ENCODE measurements around the gene CDK5RAP3. TPM values are rescaled to one million over a fixed set of nuclear protein-coding genes. Genes with fewer than 3 reads are reported as not detected.

The CDK5RAP3 gene
- polyA plus RNA-seq, 1 donor from 2014 or later, result 343 TPM

DNA sequence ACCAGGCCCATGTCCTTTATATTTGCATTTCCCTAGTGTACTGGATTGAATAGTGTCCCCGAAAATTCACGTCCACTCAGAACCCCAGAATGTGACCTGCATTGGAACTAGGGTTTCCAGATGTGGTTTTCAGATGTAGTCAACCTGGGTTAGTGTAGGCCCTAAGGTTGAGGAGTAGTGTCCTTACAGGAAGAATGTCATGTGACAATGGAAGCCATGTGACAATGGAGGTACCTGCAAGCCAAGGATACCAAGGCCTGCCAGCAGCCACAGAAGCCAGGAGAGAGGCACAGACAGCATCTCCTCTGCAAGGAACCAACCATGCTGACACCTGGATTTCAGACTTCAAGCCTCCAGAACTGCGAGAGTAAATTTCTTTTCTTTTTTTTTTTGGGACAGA lies 8.0 kb upstream of the CDK5RAP3 start:
- H3K27me3 ChIP-seq (ENCODE audit: insufficient read depth, low read depth, low read length), result no peaks in the 10 kb centered on the region
- H3K9me2 ChIP-seq (ENCODE audit: insufficient read depth, low read length), result no peaks in the 10 kb centered on the region
- H3K4me2 ChIP-seq (ENCODE audit: low read length), result no peak overlapping the region
- no peaks in the 10 kb centered on the region for H3F3A ChIP-seq (ENCODE audit: insufficient read depth, low read length, poor library complexity, severe bottlenecking)
- H2AFZ ChIP-seq (ENCODE audit: low read depth, low read length), result no peak overlapping the region
- no peaks in the 10 kb centered on the region for H4K20me1 ChIP-seq (ENCODE audit: insufficient read depth)
- TF ChIP-seq, protein P1, sequence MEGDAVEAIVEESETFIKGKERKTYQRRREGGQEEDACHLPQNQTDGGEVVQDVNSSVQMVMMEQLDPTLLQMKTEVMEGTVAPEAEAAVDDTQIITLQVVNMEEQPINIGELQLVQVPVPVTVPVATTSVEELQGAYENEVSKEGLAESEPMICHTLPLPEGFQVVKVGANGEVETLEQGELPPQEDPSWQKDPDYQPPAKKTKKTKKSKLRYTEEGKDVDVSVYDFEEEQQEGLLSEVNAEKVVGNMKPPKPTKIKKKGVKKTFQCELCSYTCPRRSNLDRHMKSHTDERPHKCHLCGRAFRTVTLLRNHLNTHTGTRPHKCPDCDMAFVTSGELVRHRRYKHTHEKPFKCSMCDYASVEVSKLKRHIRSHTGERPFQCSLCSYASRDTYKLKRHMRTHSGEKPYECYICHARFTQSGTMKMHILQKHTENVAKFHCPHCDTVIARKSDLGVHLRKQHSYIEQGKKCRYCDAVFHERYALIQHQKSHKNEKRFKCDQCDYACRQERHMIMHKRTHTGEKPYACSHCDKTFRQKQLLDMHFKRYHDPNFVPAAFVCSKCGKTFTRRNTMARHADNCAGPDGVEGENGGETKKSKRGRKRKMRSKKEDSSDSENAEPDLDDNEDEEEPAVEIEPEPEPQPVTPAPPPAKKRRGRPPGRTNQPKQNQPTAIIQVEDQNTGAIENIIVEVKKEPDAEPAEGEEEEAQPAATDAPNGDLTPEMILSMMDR (IDR thresholded peaks at IDR 0.05; ENCODE audit: poor library complexity, severe bottlenecking), result no peak
- no peak for TF ChIP-seq MXI1 (conservative IDR thresholded peaks at IDR 0.05; ENCODE audit: poor library complexity, severe bottlenecking)
- no peak for TF ChIP-seq POLR2AphosphoS5 (IDR thresholded peaks at IDR 0.05)
- TF ChIP-seq RAD21 (conservative IDR thresholded peaks at IDR 0.05), result no peak
- TF ChIP-seq TAF1 (IDR thresholded peaks at IDR 0.05; ENCODE audit: low read depth), result no peak
- TF ChIP-seq, protein P2, sequence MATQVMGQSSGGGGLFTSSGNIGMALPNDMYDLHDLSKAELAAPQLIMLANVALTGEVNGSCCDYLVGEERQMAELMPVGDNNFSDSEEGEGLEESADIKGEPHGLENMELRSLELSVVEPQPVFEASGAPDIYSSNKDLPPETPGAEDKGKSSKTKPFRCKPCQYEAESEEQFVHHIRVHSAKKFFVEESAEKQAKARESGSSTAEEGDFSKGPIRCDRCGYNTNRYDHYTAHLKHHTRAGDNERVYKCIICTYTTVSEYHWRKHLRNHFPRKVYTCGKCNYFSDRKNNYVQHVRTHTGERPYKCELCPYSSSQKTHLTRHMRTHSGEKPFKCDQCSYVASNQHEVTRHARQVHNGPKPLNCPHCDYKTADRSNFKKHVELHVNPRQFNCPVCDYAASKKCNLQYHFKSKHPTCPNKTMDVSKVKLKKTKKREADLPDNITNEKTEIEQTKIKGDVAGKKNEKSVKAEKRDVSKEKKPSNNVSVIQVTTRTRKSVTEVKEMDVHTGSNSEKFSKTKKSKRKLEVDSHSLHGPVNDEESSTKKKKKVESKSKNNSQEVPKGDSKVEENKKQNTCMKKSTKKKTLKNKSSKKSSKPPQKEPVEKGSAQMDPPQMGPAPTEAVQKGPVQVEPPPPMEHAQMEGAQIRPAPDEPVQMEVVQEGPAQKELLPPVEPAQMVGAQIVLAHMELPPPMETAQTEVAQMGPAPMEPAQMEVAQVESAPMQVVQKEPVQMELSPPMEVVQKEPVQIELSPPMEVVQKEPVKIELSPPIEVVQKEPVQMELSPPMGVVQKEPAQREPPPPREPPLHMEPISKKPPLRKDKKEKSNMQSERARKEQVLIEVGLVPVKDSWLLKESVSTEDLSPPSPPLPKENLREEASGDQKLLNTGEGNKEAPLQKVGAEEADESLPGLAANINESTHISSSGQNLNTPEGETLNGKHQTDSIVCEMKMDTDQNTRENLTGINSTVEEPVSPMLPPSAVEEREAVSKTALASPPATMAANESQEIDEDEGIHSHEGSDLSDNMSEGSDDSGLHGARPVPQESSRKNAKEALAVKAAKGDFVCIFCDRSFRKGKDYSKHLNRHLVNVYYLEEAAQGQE (IDR thresholded peaks at IDR 0.05; ENCODE audit: borderline replicate concordance), result no peak
- TF ChIP-seq SMC3 (conservative IDR thresholded peaks at IDR 0.05; ENCODE audit: poor library complexity), result no peak
- TF ChIP-seq EP300 (conservative IDR thresholded peaks at IDR 0.05; ENCODE audit: poor library complexity, severe bottlenecking), result no peak
- no peak for TF ChIP-seq EZH2 (IDR thresholded peaks at IDR 0.05; ENCODE audit: borderline replicate concordance, insufficient read depth, low read length, poor library complexity, severe bottlenecking)
- no peaks in the 10 kb centered on the region for H3K9me3 ChIP-seq (ENCODE audit: low read length)
- no peaks in the 10 kb centered on the region for H3K36me3 ChIP-seq (ENCODE audit: insufficient read depth, low read length)
- no peak overlapping the region for H3K27ac ChIP-seq (ENCODE audit: low read length)
- H3K9ac ChIP-seq (ENCODE audit: low read length), result no peak overlapping the region
- no peaks in the 10 kb centered on the region for H3K79me2 ChIP-seq (replicated peaks; ENCODE audit: insufficient read depth, low read length)
- H3K4me3 ChIP-seq (ENCODE audit: low read length), result no peak overlapping the region

DNA sequence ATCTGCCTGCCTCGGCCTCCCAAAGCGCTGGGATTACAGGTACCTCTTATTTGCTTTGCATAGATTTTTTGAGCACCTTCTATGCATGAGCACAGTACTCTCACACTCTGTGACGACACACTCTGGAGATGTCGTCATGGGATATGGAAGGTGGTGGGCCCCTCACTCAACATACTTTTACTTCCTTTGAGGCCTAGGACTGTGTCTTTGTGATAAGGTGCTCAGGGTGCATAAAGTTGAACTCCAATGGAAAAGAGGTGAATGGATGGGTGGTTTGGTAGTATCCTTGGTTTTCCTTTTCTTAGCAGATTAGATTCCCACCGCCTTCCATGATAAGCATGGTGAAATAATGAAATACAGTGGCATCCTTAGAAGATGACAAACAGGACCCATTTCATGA lies 6.1 kb upstream of the CDK5RAP3 start:
- TF ChIP-seq, protein P1 (IDR thresholded peaks at IDR 0.05; ENCODE audit: poor library complexity, severe bottlenecking), result no peak
- TF ChIP-seq MXI1 (conservative IDR thresholded peaks at IDR 0.05; ENCODE audit: poor library complexity, severe bottlenecking) (no peak), RAD21 (conservative IDR thresholded peaks at IDR 0.05) (no peak), SMC3 (conservative IDR thresholded peaks at IDR 0.05; ENCODE audit: poor library complexity) (no peak), EP300 (conservative IDR thresholded peaks at IDR 0.05; ENCODE audit: poor library complexity, severe bottlenecking) (no peak), POLR2AphosphoS5 (IDR thresholded peaks at IDR 0.05) (no peak), EZH2 (IDR thresholded peaks at IDR 0.05; ENCODE audit: borderline replicate concordance, insufficient read depth, low read length, poor library complexity, severe bottlenecking) (no peak), TAF1 (IDR thresholded peaks at IDR 0.05; ENCODE audit: low read depth) (no peak)
- TF ChIP-seq, protein P2 (IDR thresholded peaks at IDR 0.05; ENCODE audit: borderline replicate concordance), result no peak

More for the DNA sequence above, 6.1 kb upstream of the CDK5RAP3 start:
- Histone ChIP-seq H3K27me3 (ENCODE audit: insufficient read depth, low read depth, low read length) (no peaks in the 10 kb centered on the region), H3K9ac (ENCODE audit: low read length) (no peak overlapping the region), H3K9me2 (ENCODE audit: insufficient read depth, low read length) (no peaks in the 10 kb centered on the region), H3F3A (ENCODE audit: insufficient read depth, low read length, poor library complexity, severe bottlenecking) (no peaks in the 10 kb centered on the region), H3K36me3 (ENCODE audit: insufficient read depth, low read length) (no peaks in the 10 kb centered on the region), H3K9me3 (ENCODE audit: low read length) (no peaks in the 10 kb centered on the region), H3K79me2 (replicated peaks; ENCODE audit: insufficient read depth, low read length) (no peaks in the 10 kb centered on the region), H2AFZ (ENCODE audit: low read depth, low read length) (no peak overlapping the region), H3K27ac (ENCODE audit: low read length) (no peak overlapping the region), H4K20me1 (ENCODE audit: insufficient read depth) (no peaks in the 10 kb centered on the region), H3K4me3 (ENCODE audit: low read length) (no peak overlapping the region), H3K4me2 (ENCODE audit: low read length) (no peak overlapping the region)
